ENCODE measurements around the gene RAPGEF5.

GRCh38 chr7:22141355-22141754 is 215.6 kb downstream of the RAPGEF5 start:
- TF ChIP-seq SIX5 (IDR thresholded peaks at IDR 0.05; ENCODE audit: low read depth, low read length, severe bottlenecking) = no peak
- no peak for TF ChIP-seq BRCA1 (IDR thresholded peaks at IDR 0.05; ENCODE audit: low read depth, low read length)
- TF ChIP-seq E2F8 (IDR thresholded peaks at IDR 0.05; ENCODE audit: low read depth, partially characterized antibody) = no peak

Measured in GM12878 (cell line).